DOHH2 (cell line): ENCODE results near the gene RPUSD3.
A peak's percentile ranks its signal among the peaks of the same experiment; 100 is the strongest.

Experiments used
- H3F3A ChIP-seq: fragments of 200-600 bp; sonication (generic), shearing (Covaris generic); 2 replicates; pipeline ENCODE4 v1.6.0; 2016; ENCODE audit warnings: antibody characterized with exemption, mild to moderate bottlenecking; ENCODE audit not compliant: control insufficient read depth, insufficient read depth
- H3K27ac ChIP-seq: fragments of 200-600 bp; sonication (generic); 2 replicates; pipeline ENCODE4 v1.5.1; 2014; ENCODE audit warnings: low read depth, mild to moderate bottlenecking, low read length, moderate library complexity
- H3K27me3 ChIP-seq: fragments of 200-600 bp; sonication (generic); 2 replicates; pipeline ENCODE4 v1.6.1; 2014; ENCODE audit warnings: mild to moderate bottlenecking, low read length, mixed read lengths; ENCODE audit not compliant: control insufficient read depth
- H3K36me3 ChIP-seq: fragments of 200-600 bp; sonication (generic); 2 replicates; pipeline ENCODE4 v1.6.1; 2014; ENCODE audit warnings: mild to moderate bottlenecking, low read length, moderate library complexity, mixed read lengths; ENCODE audit not compliant: control insufficient read depth
- H3K4me1 ChIP-seq: fragments of 200-600 bp; sonication (generic); 2 replicates; pipeline ENCODE4 v1.6.1; 2014; ENCODE audit warnings: mild to moderate bottlenecking, low read length, mixed read lengths; ENCODE audit not compliant: control insufficient read depth
- H3K4me2 ChIP-seq: fragments of 200-600 bp; sonication (generic); 2 replicates; pipeline ENCODE4 v1.6.0; 2014; ENCODE audit warnings: mild to moderate bottlenecking, low read length, moderate library complexity
- H3K4me3 ChIP-seq: fragments of 200-600 bp; sonication (generic); 2 replicates; pipeline ENCODE4 v1.5.1; 2014; ENCODE audit warnings: mild to moderate bottlenecking, low read length, mixed read lengths
- H3K79me2 ChIP-seq: fragments of 200-600 bp; sonication (generic); 2 replicates; pipeline ENCODE4 v1.6.1; 2014; ENCODE audit warnings: mild to moderate bottlenecking, low read length, mixed read lengths; ENCODE audit not compliant: control insufficient read depth
- H3K9me2 ChIP-seq: fragments of 200-600 bp; sonication (generic); replicated peaks from 2 replicates; pipeline ENCODE4 v1.6.1; 2014; ENCODE audit warnings: mild to moderate bottlenecking, low read length, mixed read lengths; ENCODE audit not compliant: control insufficient read depth
- H3K9me3 ChIP-seq: fragments of 200-600 bp; sonication (generic); 2 replicates; pipeline ENCODE4 v1.6.1; 2014; ENCODE audit warnings: antibody characterized with exemption, low read length, mixed read lengths; ENCODE audit not compliant: control insufficient read depth, insufficient read depth
- H4K20me1 ChIP-seq: fragments of 200-600 bp; sonication (generic); 2 replicates; pipeline ENCODE4 v1.6.0; 2014; ENCODE audit warnings: low read depth, mild to moderate bottlenecking, antibody characterized with exemption, low read length, moderate library complexity; ENCODE audit not compliant: control insufficient read depth, insufficient read depth
- CTCF ChIP-seq: fragments of 200-600 bp; sonication (generic); IDR thresholded peaks from one replicate; pipeline ENCODE4 v1.5.1; 2014; ENCODE audit warnings: antibody characterized with exemption, mild to moderate bottlenecking, low read depth, low read length; ENCODE audit not compliant: poor library complexity, severe bottlenecking
- EZH2phosphoT487 ChIP-seq: fragments of 200-600 bp; sonication (generic); IDR thresholded peaks from 2 replicates; pipeline ENCODE4 v1.6.1; 2017; ENCODE audit warnings: borderline replicate concordance, mild to moderate bottlenecking, antibody characterized with exemption, low read length, moderate library complexity, mixed read lengths

RPUSD3 gene

GRCh38 chr3:9803494-9803893, 40.3 kb downstream of the RPUSD3 start:
- H3K4me2 ChIP-seq: no peak overlapping the region
- no peak overlapping the region for H3K4me3 ChIP-seq
- no peaks in the 10 kb centered on the region for H4K20me1 ChIP-seq
- peaks cover 20% of the 10 kb centered on the region for H3F3A ChIP-seq
- no peak for TF ChIP-seq EZH2phosphoT487
- no peak for TF ChIP-seq CTCF
- H3K79me2 ChIP-seq: peaks cover 16% of the 10 kb centered on the region
- H3K9me2 ChIP-seq: no peaks in the 10 kb centered on the region
- H3K27me3 ChIP-seq: no peaks in the 10 kb centered on the region
- peaks cover 88% of the 10 kb centered on the region for H3K36me3 ChIP-seq
- H3K9me3 ChIP-seq: no peaks in the 10 kb centered on the region
- H3K4me1 ChIP-seq: peaks cover 8% of the 10 kb centered on the region
- H3K27ac ChIP-seq: no peak overlapping the region

GRCh38 chr3:9800529-9800928, 43.3 kb downstream of the RPUSD3 start:
- H3K9me2 ChIP-seq: no peaks in the 10 kb centered on the region
- peaks cover 44% of the 10 kb centered on the region for H3K79me2 ChIP-seq
- no peak overlapping the region for H3K4me3 ChIP-seq
- H3K36me3 ChIP-seq: peaks cover 92% of the 10 kb centered on the region
- peaks cover 9% of the 10 kb centered on the region for H3K4me1 ChIP-seq
- H3K27ac ChIP-seq: no peak overlapping the region
- peaks cover 11% of the 10 kb centered on the region for H3F3A ChIP-seq
- TF ChIP-seq CTCF (peak; percentile 44), EZH2phosphoT487 (no peak)
- peaks cover 14% of the 10 kb centered on the region for H4K20me1 ChIP-seq
- no peaks in the 10 kb centered on the region for H3K27me3 ChIP-seq
- H3K4me2 ChIP-seq: no peak overlapping the region
- H3K9me3 ChIP-seq: no peaks in the 10 kb centered on the region

- Histone ChIP-seq H3K9me3 (no peaks in the 10 kb centered on the region), H4K20me1 (peaks cover 25% of the 10 kb centered on the region), H3K4me3 (no peak overlapping the region), H3K79me2 (peaks cover 73% of the 10 kb centered on the region), H3K27ac (no peak overlapping the region), H3K9me2 (no peaks in the 10 kb centered on the region), H3K4me1 (peaks cover 27% of the 10 kb centered on the region), H3K4me2 (no peak overlapping the region), H3F3A (peaks cover 25% of the 10 kb centered on the region), H3K36me3 (peaks cover 88% of the 10 kb centered on the region), H3K27me3 (no peaks in the 10 kb centered on the region)
- TF ChIP-seq CTCF (no peak), EZH2phosphoT487 (no peak)
Measured at GRCh38 chr3:9797196-9797945, 46.4 kb downstream of the RPUSD3 start.
